Omental fat pad (tissue), 4 donors: Measurements from ENCODE around the gene XBP1. TPM values are rescaled to one million over a fixed set of nuclear protein-coding genes. Genes with fewer than 3 reads are reported as not detected.

ENCODE experiments used
- ATAC-seq: fragments of 150-250 bp; one replicate; pipeline ENCODE4 v1.9.1; 2016; ENCODE audit warnings: mild to moderate bottlenecking, moderate library complexity; ENCODE audit not compliant: low FRiP score
- DNase-seq: peaks from one replicate; pipeline ENCODE4 v3.0.0-alpha.2; 2019; ENCODE audit warnings: low spot score
- CTCF ChIP-seq, 3 donors: fragments of 450-650 bp; IDR thresholded peaks; one replicate each; pipeline ENCODE4 v1.5.1; 2016 to 2017; ENCODE audit warnings: antibody characterized with exemption in 3 of 3, mild to moderate bottlenecking in 3 of 3, moderate library complexity in 2 of 3
- total RNA-seq, 4 donors: library from RNA; depleted of rRNA; stranded (reverse); fragments of >200 nt; gene quantifications; one replicate each; pipeline ENCODE4 v1.1.0, GENCODE V29; 2016

XBP1 gene
- total RNA-seq, 4 donors from 2014 or later = 208 to 343 (median 245) TPM

GRCh38 chr22:28835630-28836189 lies 35.3 kb upstream of the XBP1 start:
- ATAC-seq (no peak), DNase-seq (no peak)
- no peak for TF ChIP-seq CTCF (IDR thresholded peaks at IDR 0.05)

GRCh38 chr22:28833276-28833923 lies 33.0 kb upstream of the XBP1 start:
- TF ChIP-seq CTCF (IDR thresholded peaks at IDR 0.05) = no peak
- ATAC-seq (no peak), DNase-seq (no peak)

- ATAC-seq = no peak
- TF ChIP-seq CTCF (IDR thresholded peaks at IDR 0.05) = no peak
- no peak for DNase-seq
These were observed 32.4 kb upstream of the XBP1 start for GRCh38 chr22:28832731-28833130.

GRCh38 chr22:28831140-28832072 lies 31.0 kb upstream of the XBP1 start:
- ATAC-seq = no peak
- TF ChIP-seq CTCF (IDR thresholded peaks at IDR 0.05) = no peak
- DNase-seq = no peak

- DNase-seq (no peak), ATAC-seq (no peak)
- TF ChIP-seq CTCF (IDR thresholded peaks at IDR 0.05) = no peak
These were observed 30.1 kb upstream of the XBP1 start for GRCh38 chr22:28830441-28830840.

- DNase-seq (peak; percentile 64), ATAC-seq (peak; percentile 70)
- TF ChIP-seq CTCF (IDR thresholded peaks at IDR 0.05) = peak in 2 of 3 donors; percentile 91 to 92
These were observed 29.2 kb upstream of the XBP1 start for GRCh38 chr22:28829358-28830181.
